HEK293T (cell line): ENCODE data around the gene SLC22A14.

Source experiments
- ARNT ChIP-seq: fragments of 450-650 bp; IDR thresholded peaks from 2 replicates; pipeline ENCODE4 v1.6.1; 2017; ENCODE audit warnings: mild to moderate bottlenecking
- BHLHE40 ChIP-seq: fragments of 450-650 bp; IDR thresholded peaks from 2 replicates; pipeline ENCODE4 v1.6.1; 2016; ENCODE audit warnings: mild to moderate bottlenecking, moderate library complexity, borderline replicate concordance
- CTBP1 ChIP-seq: fragments of 450-650 bp; IDR thresholded peaks from 2 replicates; pipeline ENCODE4 v1.6.1; 2016; ENCODE audit warnings: borderline replicate concordance
- ELF4 ChIP-seq: fragments of 450-650 bp; IDR thresholded peaks from 2 replicates; pipeline ENCODE4 v1.6.1; 2017; ENCODE audit warnings: antibody characterized with exemption
- FOXA1 ChIP-seq: fragments of 450-650 bp; IDR thresholded peaks from 2 replicates; pipeline ENCODE4 v1.6.1; 2016; ENCODE audit warnings: mild to moderate bottlenecking
- FOXK2 ChIP-seq: fragments of 450-650 bp; IDR thresholded peaks from 2 replicates; pipeline ENCODE4 v1.6.1; 2016; ENCODE audit warnings: mild to moderate bottlenecking
- FOXM1 ChIP-seq: fragments of 450-650 bp; IDR thresholded peaks from 2 replicates; pipeline ENCODE4 v1.6.1; 2017; ENCODE audit warnings: mild to moderate bottlenecking, borderline replicate concordance
- HDGF ChIP-seq: fragments of 450-650 bp; IDR thresholded peaks from 2 replicates; pipeline ENCODE4 v1.6.1; 2017; ENCODE audit warnings: antibody characterized with exemption, borderline replicate concordance
- L3MBTL2 ChIP-seq: fragments of 450-650 bp; conservative IDR thresholded peaks from 2 replicates; pipeline ENCODE4 v1.6.1; 2016; ENCODE audit warnings: mild to moderate bottlenecking
- LEF1 ChIP-seq: fragments of 450-650 bp; IDR thresholded peaks from 2 replicates; pipeline ENCODE4 v1.6.1; 2017; ENCODE audit warnings: mild to moderate bottlenecking, borderline replicate concordance
- NFRKB ChIP-seq: fragments of 450-650 bp; IDR thresholded peaks from 2 replicates; pipeline ENCODE4 v1.6.1; 2016; ENCODE audit warnings: mild to moderate bottlenecking, moderate library complexity
- SP1 ChIP-seq: fragments of 450-650 bp; IDR thresholded peaks from 2 replicates; pipeline ENCODE4 v1.6.1; 2017
- SUZ12 ChIP-seq: fragments of 450-650 bp; IDR thresholded peaks from 2 replicates; pipeline ENCODE4 v1.6.1; 2016; ENCODE audit warnings: mild to moderate bottlenecking
- TF ChIP-seq, protein P1 (sequence below): fragments of 450-650 bp; IDR thresholded peaks from 2 replicates; pipeline ENCODE4 v1.6.1; 2016

DNA sequence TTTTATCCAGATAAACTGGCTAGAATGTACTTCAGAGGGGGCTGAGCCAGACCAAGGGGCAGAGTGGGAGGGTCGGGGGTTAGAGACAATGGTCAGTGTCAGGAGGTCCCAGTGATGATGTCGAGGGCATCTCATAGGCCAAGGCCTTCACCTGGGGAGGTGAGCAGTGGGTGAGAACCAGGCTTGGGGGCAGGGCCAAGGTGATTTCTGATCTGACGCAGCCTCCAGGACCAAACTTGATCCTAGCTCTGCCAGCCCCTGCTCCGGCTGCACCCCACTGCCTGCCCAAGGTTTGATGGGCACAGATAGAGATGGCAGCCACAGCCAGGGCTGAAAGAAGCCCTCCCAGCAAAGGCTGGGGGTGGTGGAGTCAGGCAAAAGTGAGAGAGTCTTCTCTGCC is 79.4 kb downstream of the SLC22A14 start:
- TF ChIP-seq CTBP1 (no peak), BHLHE40 (no peak), SP1 (no peak), ARNT (no peak), LEF1 (no peak), ELF4 (no peak), FOXK2 (no peak), FOXA1 (no peak), FOXM1 (no peak), SUZ12 (no peak), L3MBTL2 (no peak), HDGF (no peak), NFRKB (no peak)
- TF ChIP-seq, protein P1, sequence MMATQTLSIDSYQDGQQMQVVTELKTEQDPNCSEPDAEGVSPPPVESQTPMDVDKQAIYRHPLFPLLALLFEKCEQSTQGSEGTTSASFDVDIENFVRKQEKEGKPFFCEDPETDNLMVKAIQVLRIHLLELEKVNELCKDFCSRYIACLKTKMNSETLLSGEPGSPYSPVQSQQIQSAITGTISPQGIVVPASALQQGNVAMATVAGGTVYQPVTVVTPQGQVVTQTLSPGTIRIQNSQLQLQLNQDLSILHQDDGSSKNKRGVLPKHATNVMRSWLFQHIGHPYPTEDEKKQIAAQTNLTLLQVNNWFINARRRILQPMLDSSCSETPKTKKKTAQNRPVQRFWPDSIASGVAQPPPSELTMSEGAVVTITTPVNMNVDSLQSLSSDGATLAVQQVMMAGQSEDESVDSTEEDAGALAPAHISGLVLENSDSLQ: no peak
